Caco-2 (cell line): ENCODE data around the gene PUDP. TPM values are rescaled to one million over a fixed set of nuclear protein-coding genes. Genes with fewer than 3 reads are reported as not detected.
A peak's percentile ranks its signal among the peaks of the same experiment; 100 is the strongest.

Experiments
- BruUV-seq: library from RNA; stranded (reverse); fragments of 400-500 nt; replicated peaks from 2 replicates; lab custom pipeline; 2021; lab: Mats Ljungman, UMichigan
- CTCF ChIA-PET: fragments of 300-600 bp; sonication (Branson Sonifier 250); formaldehyde crosslinking; loops from one replicate; lab custom pipeline; 2022; ENCODE audit warnings: antibody characterized with exemption; lab: Charles Lee
- POLR2A ChIA-PET: fragments of 300-600 bp; sonication (Branson Sonifier 250); formaldehyde crosslinking; loops from one replicate; lab custom pipeline; 2022; ENCODE audit warnings: antibody characterized with exemption; lab: Charles Lee
- DNase-seq, 2 experiments: peaks; one replicate each; pipeline versions ENCODE4 v3.0.0 to v3.0.0-alpha.2; 2020 to 2022
- H3K27me3 ChIP-seq: replicated peaks from 2 replicates; pipeline ENCODE4 v1.6.0; 2011; ENCODE audit warnings: low read length; ENCODE audit not compliant: control insufficient read depth, insufficient read depth
- H3K36me3 ChIP-seq: 2 replicates; pipeline ENCODE4 v1.5.1; 2011; ENCODE audit warnings: low read length; ENCODE audit not compliant: control insufficient read depth, insufficient read depth
- H3K4me1 ChIP-seq: fragments of 250-450 bp; sonication (Bioruptor Pico); 2 replicates; pipeline ENCODE4 v1.5.1; 2020; ENCODE audit warnings: mild to moderate bottlenecking
- H3K4me3 ChIP-seq: 2 replicates; pipeline ENCODE4 v1.5.1; 2011; ENCODE audit warnings: low read depth, mild to moderate bottlenecking, control low read depth, low read length
- H3K9me3 ChIP-seq: fragments of 250-450 bp; sonication (Bioruptor Pico); 2 replicates; pipeline ENCODE4 v1.5.1; 2020; ENCODE audit warnings: mild to moderate bottlenecking, moderate library complexity
- H3K27ac Mint-ChIP-seq: one replicate; pipeline ENCODE4 v1.8.0; 2022; ENCODE audit warnings: mixed read lengths; ENCODE audit not compliant: unreplicated experiment
- H3K27me3 Mint-ChIP-seq: one replicate; pipeline ENCODE4 v1.8.0; 2022; ENCODE audit warnings: mixed read lengths; ENCODE audit not compliant: insufficient read depth, unreplicated experiment
- H3K36me3 Mint-ChIP-seq: one replicate; pipeline ENCODE4 v1.8.0; 2022; ENCODE audit warnings: mild to moderate bottlenecking, mixed read lengths; ENCODE audit not compliant: insufficient read depth, unreplicated experiment
- H3K4me1 Mint-ChIP-seq: one replicate; pipeline ENCODE4 v1.8.0; 2022; ENCODE audit warnings: low read depth, mixed read lengths; ENCODE audit not compliant: unreplicated experiment
- H3K4me3 Mint-ChIP-seq: one replicate; pipeline ENCODE4 v1.8.0; 2022; ENCODE audit warnings: mild to moderate bottlenecking, moderate library complexity, mixed read lengths; ENCODE audit not compliant: unreplicated experiment
- H3K9me3 Mint-ChIP-seq: one replicate; pipeline ENCODE4 v1.8.0; 2022; ENCODE audit warnings: mixed read lengths; ENCODE audit not compliant: unreplicated experiment
- CTCF ChIP-seq, 2 experiments: fragments of 200-600 bp in 1 of 2; IDR thresholded peaks; 1 replicate in 1 of 2; 2 replicates in 1 of 2; pipeline versions ENCODE4 v1.5.1 to v1.8.0; 2011 to 2022; ENCODE audit warnings: antibody characterized with exemption in 1 of 2, control low read depth in 1 of 2, inconsistent platforms in 1 of 2, low read depth in 1 of 2, low read length in 1 of 2, mild to moderate bottlenecking in 1 of 2, moderate library complexity in 1 of 2; ENCODE audit not compliant: insufficient read depth in 1 of 2, severe bottlenecking in 1 of 2, unreplicated experiment in 1 of 2
- intact Hi-C: fragments of 100-400 bp; cut with micrococcal nuclease; formaldehyde crosslinking; loops from one replicate; pipeline ENCODE4 v1.10.0; 2022; ENCODE audit not compliant: unreplicated experiment
- total RNA-seq: library from RNA; stranded (reverse); gene quantifications from 2 replicates; pipeline ENCODE4 v1.2.3, GENCODE V29; 2022

PUDP gene
- total RNA-seq, 1 experiment from 2014 or later: 57.5 TPM

DNA sequence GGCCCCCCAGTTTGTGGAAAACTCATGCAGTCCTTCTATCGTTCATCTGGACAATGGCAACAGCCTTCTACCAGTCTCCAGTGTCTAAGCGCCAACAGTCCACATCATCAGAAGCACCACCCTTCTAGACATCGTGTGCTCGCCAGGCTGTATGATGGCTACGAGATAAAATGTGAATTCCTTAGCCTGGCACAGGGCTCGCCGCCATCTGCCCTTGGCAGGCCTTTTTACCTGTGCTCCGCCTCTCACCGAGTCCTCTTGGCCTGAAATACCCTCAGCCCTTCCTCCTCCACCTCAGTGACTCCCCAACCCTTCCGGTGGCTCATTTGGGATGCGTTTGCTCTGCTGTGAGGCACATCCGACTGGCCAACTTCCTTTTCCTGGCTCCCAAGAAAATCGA lies 16.3 kb downstream of the PUDP start:
- Mint-ChIP-seq H3K27ac (peak overlapping the region; percentile 100), H3K27me3 (no peaks in the 10 kb centered on the region), H3K36me3 (peaks cover 26% of the 10 kb centered on the region), H3K4me3 (peak overlapping the region; percentile 75), H3K4me1 (peaks cover 31% of the 10 kb centered on the region), H3K9me3 (no peaks in the 10 kb centered on the region)
- no peak for TF ChIP-seq CTCF (IDR thresholded peaks at IDR 0.05; ENCODE audit: insufficient read depth in 1 of 2, low read depth in 1 of 2, low read length in 1 of 2, severe bottlenecking in 1 of 2, unreplicated experiment in 1 of 2)
- POLR2A ChIA-PET: no interaction called here
- Histone ChIP-seq H3K4me3 (no peak overlapping the region), H3K27me3 (no peaks in the 10 kb centered on the region), H3K9me3 (no peaks in the 10 kb centered on the region), H3K36me3 (no peaks in the 10 kb centered on the region), H3K4me1 (peaks cover 55% of the 10 kb centered on the region)
- no TSS peak for BruUV-seq
- intact Hi-C loops: loop anchor here (1.0 to 10.0 kb wide), 8 partner anchors 11 to 757 kb away; no protein-coding TSS in a partner anchor
- DNase-seq: no peak
- CTCF ChIA-PET: interaction anchor here (1.6 kb wide), 1 partner anchor 60 kb away, joined by 6 read pairs; no protein-coding TSS in a partner anchor

GRCh38 chrX:7127056-7127455 lies 20.9 kb downstream of the PUDP start:
- CTCF ChIA-PET: no interaction called here
- no peak for TF ChIP-seq CTCF (IDR thresholded peaks at IDR 0.05; ENCODE audit: insufficient read depth in 1 of 2, low read depth in 1 of 2, low read length in 1 of 2, severe bottlenecking in 1 of 2, unreplicated experiment in 1 of 2)
- Mint-ChIP-seq H3K9me3 (no peaks in the 10 kb centered on the region), H3K27me3 (no peaks in the 10 kb centered on the region), H3K4me3 (no peak overlapping the region), H3K27ac (no peak overlapping the region), H3K36me3 (peaks cover 12% of the 10 kb centered on the region), H3K4me1 (peaks cover 6% of the 10 kb centered on the region)
- no peak overlapping the region for H3K4me3 ChIP-seq
- no peaks in the 10 kb centered on the region for H3K27me3 ChIP-seq
- DNase-seq: peak in 1 of 2 experiments; percentile 34
- H3K9me3 ChIP-seq: no peaks in the 10 kb centered on the region
- no TSS peak for BruUV-seq
- H3K4me1 ChIP-seq: peaks cover 32% of the 10 kb centered on the region
- intact Hi-C loops: no loop called here
- H3K36me3 ChIP-seq: no peaks in the 10 kb centered on the region
- POLR2A ChIA-PET: no interaction called here

GRCh38 chrX:7120878-7121219 lies 27.1 kb downstream of the PUDP start:
- peaks cover 12% of the 10 kb centered on the region for H3K4me1 Mint-ChIP-seq
- peaks cover 34% of the 10 kb centered on the region for H3K4me1 ChIP-seq
- H3K9me3 ChIP-seq: no peaks in the 10 kb centered on the region
- ChIA-PET POLR2A (no interaction called here), CTCF (interaction anchor here (1.5 kb wide), 1 partner anchor 12 kb away, joined by 3 read pairs; no protein-coding TSS in a partner anchor)
- H3K4me3 Mint-ChIP-seq: peak overlapping the region; percentile 55
- H3K27ac Mint-ChIP-seq: peak overlapping the region; percentile 77
- no peaks in the 10 kb centered on the region for H3K27me3 ChIP-seq
- no TSS peak for BruUV-seq
- intact Hi-C loops: loop anchor here (1.0 kb wide), 2 partner anchors 11 to 31 kb away; no protein-coding TSS in a partner anchor
- no peak for TF ChIP-seq CTCF (IDR thresholded peaks at IDR 0.05; ENCODE audit: insufficient read depth in 1 of 2, low read depth in 1 of 2, low read length in 1 of 2, severe bottlenecking in 1 of 2, unreplicated experiment in 1 of 2)
- DNase-seq: no peak
- no peaks in the 10 kb centered on the region for H3K36me3 ChIP-seq
- H3K27me3 Mint-ChIP-seq: no peaks in the 10 kb centered on the region
- no peaks in the 10 kb centered on the region for H3K9me3 Mint-ChIP-seq
- H3K36me3 Mint-ChIP-seq: no peaks in the 10 kb centered on the region
- H3K4me3 ChIP-seq: no peak overlapping the region
